A549 (cell line): ENCODE results near the gene BCL6.

ENCODE experiments used
- BHLHE40 ChIP-seq: IDR thresholded peaks from 2 replicates; pipeline ENCODE4 v1.6.1; 2012; ENCODE audit warnings: low read depth, low read length, inconsistent platforms
- CBX2 ChIP-seq: fragments of 200-600 bp; sonication (generic); IDR thresholded peaks from 2 replicates; pipeline ENCODE4 v1.6.1; 2016; ENCODE audit warnings: low read depth, mild to moderate bottlenecking, borderline replicate concordance
- CEBPB ChIP-seq, 2 experiments: fragments of >200 bp in 1 of 2; sonication (Bioruptor Twin) in 1 of 2; formaldehyde crosslinking in 1 of 2; IDR thresholded peaks; 2 replicates each; pipeline ENCODE4 v1.6.1; 2012 to 2016
- CHD2 ChIP-seq: fragments of 150-350 bp; IDR thresholded peaks from 2 replicates; pipeline ENCODE4 v1.6.1; 2014; ENCODE audit warnings: low read length; ENCODE audit not compliant: partially characterized antibody
- CTCF ChIP-seq: fragments of >200 bp; sonication (Bioruptor Twin); formaldehyde crosslinking; IDR thresholded peaks from 3 replicates; pipeline ENCODE4 v1.5.1; 2016
- EP300 ChIP-seq, 2 experiments: fragments of >200 bp; sonication (Bioruptor Twin); formaldehyde crosslinking; IDR thresholded peaks; 2 replicates in 1 of 2; 3 replicates in 1 of 2; pipeline ENCODE4 v1.6.1; 2016 to 2017
- HOXB13 ChIP-seq: fragments of 250-450 bp; sonication (Bioruptor Pico); IDR thresholded peaks from 2 replicates; pipeline ENCODE4 v1.5.0; 2020; ENCODE audit warnings: low read depth, mild to moderate bottlenecking, moderate library complexity
- JUNB ChIP-seq: fragments of >200 bp; sonication (Bioruptor Twin); formaldehyde crosslinking; IDR thresholded peaks from 2 replicates; pipeline ENCODE4 v1.6.1; 2016
- MAZ ChIP-seq: fragments of 150-350 bp; IDR thresholded peaks from 2 replicates; pipeline ENCODE4 v1.6.1; 2014; ENCODE audit warnings: antibody characterized with exemption, low read depth, low read length, borderline replicate concordance
- MYC ChIP-seq: IDR thresholded peaks from 2 replicates; pipeline ENCODE4 v1.6.1; 2012; ENCODE audit warnings: mild to moderate bottlenecking, inconsistent platforms, low read length, improper control_type of control experiment, borderline replicate concordance
- SMC3 ChIP-seq: fragments of >200 bp; sonication (Bioruptor Twin); formaldehyde crosslinking; IDR thresholded peaks from 3 replicates; pipeline ENCODE4 v1.6.1; 2018; ENCODE audit warnings: inconsistent platforms

DNA sequence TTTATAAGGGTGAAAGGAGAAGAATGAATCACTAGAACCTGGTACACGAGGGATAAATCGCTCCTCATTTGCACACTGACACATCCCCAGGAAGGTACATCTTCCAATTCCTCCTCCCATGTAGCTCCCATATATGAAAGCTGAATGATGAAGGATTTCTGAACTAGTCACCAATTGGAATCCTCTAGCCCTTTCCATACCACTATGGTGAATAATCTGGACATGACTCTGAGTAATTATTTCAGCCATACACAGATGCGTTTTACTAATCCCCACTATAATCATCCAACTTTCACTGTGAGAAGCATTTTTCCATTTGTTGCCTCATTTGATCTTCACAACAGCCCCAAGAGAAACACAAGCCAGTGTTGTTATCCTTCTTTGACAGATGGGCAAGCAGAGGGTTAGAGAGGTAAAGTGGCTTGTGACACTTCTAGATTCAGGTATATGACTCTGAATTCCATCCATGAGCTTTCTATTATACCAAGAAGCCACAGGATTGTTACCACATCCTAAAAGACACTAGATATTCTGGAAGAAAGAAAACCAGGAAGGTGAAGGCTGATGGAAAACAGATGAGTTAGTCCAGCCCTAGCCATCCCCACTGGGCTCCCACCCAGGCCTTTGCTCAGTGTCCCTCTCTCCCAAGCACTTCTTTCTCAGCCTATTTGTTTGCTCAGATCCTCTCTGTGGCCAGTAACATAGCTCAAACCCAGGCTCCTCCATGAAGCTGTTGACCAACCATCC lies 22.2 kb upstream of the BCL6 start:
- TF ChIP-seq CTCF, result no peak
- no peak for TF ChIP-seq SMC3
- no peak for TF ChIP-seq EP300 (IDR thresholded peaks at IDR 0.05)
- no peak for TF ChIP-seq CEBPB (IDR thresholded peaks at IDR 0.05)
- TF ChIP-seq MAZ, result no peak
- TF ChIP-seq HOXB13 (CRISPR knock-in tag), result no peak
- TF ChIP-seq BHLHE40, result no peak
- TF ChIP-seq MYC, result no peak
- TF ChIP-seq JUNB, result no peak
- no peak for TF ChIP-seq CBX2
- TF ChIP-seq CHD2, result no peak
